ENCODE measurements around the gene SMYD2.

- TF ChIP-seq CTCF (IDR thresholded peaks at IDR 0.05), result peak; percentile 93
- TF ChIP-seq BHLHE40 (IDR thresholded peaks at IDR 0.05; ENCODE audit: low read depth, low read length), result no peak
- no peak for TF ChIP-seq MAFK (IDR thresholded peaks at IDR 0.05; ENCODE audit: partially characterized antibody)
- no peak for TF ChIP-seq POLR2A (IDR thresholded peaks at IDR 0.05; ENCODE audit: low read length)
- TF ChIP-seq HOXA7 (CRISPR knock-in tag; IDR thresholded peaks at IDR 0.05), result no peak
- no peak for TF ChIP-seq REST (IDR thresholded peaks at IDR 0.05)
- TF ChIP-seq HDAC2 (IDR thresholded peaks at IDR 0.05), result no peak
- TF ChIP-seq SMC3 (IDR thresholded peaks at IDR 0.05), result peak; percentile 94
- TF ChIP-seq EP300 (IDR thresholded peaks at IDR 0.05), result no peak
- TF ChIP-seq PBX3 (IDR thresholded peaks at IDR 0.05), result no peak
- no peak for TF ChIP-seq MAX (IDR thresholded peaks at IDR 0.05)
- TF ChIP-seq CHD2 (IDR thresholded peaks at IDR 0.05; ENCODE audit: low read length, partially characterized antibody), result no peak
Observed at GRCh38 chr1:214328770-214329469, 48.0 kb downstream of the SMYD2 start.

Data from A549 (cell line).